ENCODE results near the gene KCNC2. TPM values are rescaled to one million over a fixed set of nuclear protein-coding genes. Genes with fewer than 3 reads are reported as not detected.

The KCNC2 gene
- total RNA-seq, 2 experiments from 2014 or later, result not detected

DNA sequence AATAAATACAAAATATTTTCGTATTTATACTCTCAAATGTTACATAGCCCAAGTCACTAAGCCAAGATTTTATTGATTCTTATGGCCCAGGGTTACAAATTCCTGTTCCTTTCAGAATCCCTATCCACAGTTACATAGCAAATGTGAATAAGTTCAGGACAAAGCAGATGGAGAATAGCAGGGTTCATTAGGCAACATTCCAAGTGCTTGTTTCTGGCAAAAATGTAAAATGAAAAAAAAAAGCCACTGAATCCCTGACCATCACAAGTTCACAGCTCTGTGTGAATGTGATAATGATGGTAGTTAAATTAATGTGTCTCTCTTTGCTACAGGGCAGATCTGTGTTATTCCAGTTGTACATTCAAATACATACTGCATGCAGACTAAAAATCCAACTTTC, 74.6 kb downstream of the KCNC2 start:
- no peak for ATAC-seq (ENCODE audit: low read depth)
- POLR2A ChIA-PET, result no interaction called here
- Mint-ChIP-seq H3K36me3 (no peaks in the 10 kb centered on the region), H3K4me3 (no peak overlapping the region), H3K27ac (no peak overlapping the region), H3K27me3 (peaks cover 4% of the 10 kb centered on the region), H3K4me1 (no peaks in the 10 kb centered on the region), H3K9me3 (no peaks in the 10 kb centered on the region)
- no peak for DNase-seq

DNA sequence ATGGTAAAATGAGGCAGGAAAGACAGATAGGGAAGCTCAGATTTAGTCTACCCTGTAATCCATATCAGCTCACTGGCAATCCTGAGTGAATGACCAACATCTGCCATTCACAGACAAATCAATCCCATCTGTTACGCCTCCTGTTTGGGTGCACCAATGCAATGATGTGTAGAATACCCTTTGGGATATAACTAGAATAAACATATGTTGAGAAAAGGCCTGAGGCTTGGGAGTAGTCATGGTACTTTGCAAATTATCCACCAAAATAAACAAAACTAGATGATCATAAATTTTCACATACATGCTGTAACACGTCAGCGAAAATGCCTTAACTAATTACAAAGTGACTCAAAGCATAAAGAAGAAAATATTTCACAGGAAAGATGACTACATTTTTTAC, 78.8 kb downstream of the KCNC2 start:
- Mint-ChIP-seq H3K4me1 (no peaks in the 10 kb centered on the region), H3K4me3 (no peak overlapping the region), H3K27me3 (no peaks in the 10 kb centered on the region), H3K9me3 (no peaks in the 10 kb centered on the region), H3K27ac (no peak overlapping the region), H3K36me3 (no peaks in the 10 kb centered on the region)
- ATAC-seq (ENCODE audit: low read depth) (no peak), DNase-seq (no peak)
- POLR2A ChIA-PET, result no interaction called here

DNA sequence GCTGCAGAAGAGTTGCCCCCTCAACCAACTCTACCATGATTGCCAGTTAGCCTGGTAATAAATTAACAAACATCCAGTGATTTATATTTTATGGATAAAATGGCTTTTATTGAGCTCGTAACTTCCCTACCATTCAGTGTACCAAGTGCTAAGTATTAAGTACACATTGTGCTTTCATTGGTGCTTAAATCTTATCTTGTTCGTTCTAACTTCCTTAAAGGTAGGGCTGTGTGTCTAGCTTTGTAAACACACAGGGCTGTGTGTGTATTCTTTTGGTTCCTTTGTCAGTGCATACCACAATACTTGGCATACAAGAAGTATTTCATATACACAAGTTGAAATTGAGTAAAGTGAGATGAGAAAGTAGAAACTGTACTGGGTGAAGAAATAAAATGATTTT, 80.4 kb downstream of the KCNC2 start:
- DNase-seq (no peak), ATAC-seq (ENCODE audit: low read depth) (no peak)
- no peaks in the 10 kb centered on the region for H3K36me3 Mint-ChIP-seq
- H3K27me3 Mint-ChIP-seq, result no peaks in the 10 kb centered on the region
- H3K9me3 Mint-ChIP-seq, result no peaks in the 10 kb centered on the region
- no peak overlapping the region for H3K27ac Mint-ChIP-seq
- H3K4me1 Mint-ChIP-seq, result no peaks in the 10 kb centered on the region
- POLR2A ChIA-PET, result no interaction called here
- no peak overlapping the region for H3K4me3 Mint-ChIP-seq

DNA sequence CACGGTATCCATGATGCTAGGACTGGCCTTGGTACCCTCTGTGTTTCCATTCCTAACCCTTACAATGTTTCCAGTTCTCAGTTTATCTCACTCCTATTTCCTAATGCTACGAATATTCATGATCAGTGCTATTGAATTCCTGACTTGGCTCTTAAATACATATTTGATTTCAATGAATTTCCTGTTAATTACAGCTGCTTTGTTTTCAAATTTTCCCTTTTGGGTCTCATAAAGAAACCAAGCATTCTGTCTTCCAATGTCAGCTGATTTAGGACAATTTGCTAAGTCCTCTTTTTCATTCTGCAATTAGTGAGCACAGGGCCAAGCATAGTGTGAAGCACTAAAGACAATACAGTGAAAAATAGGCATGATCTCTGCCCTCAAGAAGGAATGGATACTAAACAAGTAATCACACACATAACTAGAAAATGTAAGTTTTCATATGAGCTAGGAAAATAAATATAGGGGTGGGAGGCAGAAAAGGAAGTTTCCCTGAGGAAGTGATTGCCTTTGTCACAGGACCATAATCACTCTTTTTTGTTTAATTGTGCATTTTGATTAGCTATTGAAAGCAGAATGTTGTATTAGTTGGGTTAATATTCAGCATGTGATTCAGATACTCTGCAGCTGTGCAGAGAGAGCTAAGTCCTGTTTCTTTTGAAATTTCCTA, 88.5 kb downstream of the KCNC2 start:
- H3K9me3 Mint-ChIP-seq, result no peaks in the 10 kb centered on the region
- H3K4me3 Mint-ChIP-seq, result no peak overlapping the region
- POLR2A ChIA-PET, result no interaction called here
- H3K36me3 Mint-ChIP-seq, result no peaks in the 10 kb centered on the region
- no peak overlapping the region for H3K27ac Mint-ChIP-seq
- H3K4me1 Mint-ChIP-seq, result no peaks in the 10 kb centered on the region
- no peak for ATAC-seq (ENCODE audit: low read depth)
- H3K27me3 Mint-ChIP-seq, result peaks cover 3% of the 10 kb centered on the region
- DNase-seq, result no peak

DNA sequence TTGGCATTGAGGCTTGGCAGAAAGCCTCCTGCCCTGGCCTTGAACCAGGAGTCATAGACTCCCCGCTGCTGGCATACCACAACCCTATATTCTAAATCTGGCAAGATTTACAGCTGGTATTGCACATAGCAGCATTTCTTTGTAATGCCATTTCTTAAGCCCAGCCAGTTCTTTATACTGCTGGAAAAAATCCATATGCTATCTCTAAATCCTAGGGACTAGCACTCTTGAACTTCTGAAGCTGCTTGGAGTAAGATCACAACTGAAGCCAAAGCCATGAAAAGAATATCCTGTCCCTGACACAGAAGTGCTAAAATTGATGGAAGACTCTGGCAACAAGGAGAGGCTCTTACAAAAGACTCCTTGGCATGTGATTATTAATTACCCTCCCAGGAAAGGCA, 89.3 kb downstream of the KCNC2 start:
- H3K4me3 Mint-ChIP-seq, result no peak overlapping the region
- no peaks in the 10 kb centered on the region for H3K4me1 Mint-ChIP-seq
- POLR2A ChIA-PET, result no interaction called here
- no peak for ATAC-seq (ENCODE audit: low read depth)
- no peaks in the 10 kb centered on the region for H3K9me3 Mint-ChIP-seq
- no peak for DNase-seq
- peaks cover 3% of the 10 kb centered on the region for H3K27me3 Mint-ChIP-seq
- H3K27ac Mint-ChIP-seq, result no peak overlapping the region
- no peaks in the 10 kb centered on the region for H3K36me3 Mint-ChIP-seq

DNA sequence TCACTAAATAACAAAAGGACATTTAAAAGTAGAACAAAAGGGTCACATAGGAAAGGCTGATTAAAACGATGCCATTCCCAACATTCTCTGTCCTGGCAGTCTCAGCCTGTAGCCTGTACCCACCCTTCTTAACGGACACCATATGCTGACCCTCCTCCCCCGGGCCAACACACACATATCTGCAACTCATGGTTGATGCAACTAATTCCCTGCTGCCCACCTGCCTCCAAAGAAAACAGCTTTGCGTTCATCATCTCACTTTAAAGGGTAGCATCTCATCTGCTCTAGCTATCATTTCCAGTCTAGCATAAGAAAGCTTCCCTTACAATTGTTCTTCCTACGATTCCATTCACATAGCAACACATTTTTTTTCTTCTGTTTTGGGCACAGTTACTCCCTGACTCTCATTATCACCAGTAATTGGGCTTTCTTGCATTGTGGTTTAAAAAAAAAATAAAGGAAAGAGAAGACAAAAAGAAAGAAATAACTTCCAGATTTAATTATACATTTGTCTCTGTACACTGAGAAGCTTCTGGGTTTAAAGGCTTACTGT, 92.9 kb downstream of the KCNC2 start:
- Mint-ChIP-seq H3K4me3 (no peak overlapping the region), H3K9me3 (no peaks in the 10 kb centered on the region), H3K36me3 (no peaks in the 10 kb centered on the region), H3K4me1 (no peaks in the 10 kb centered on the region), H3K27me3 (no peaks in the 10 kb centered on the region), H3K27ac (no peak overlapping the region)
- ATAC-seq (ENCODE audit: low read depth), result no peak
- DNase-seq, result no peak
- POLR2A ChIA-PET, result no interaction called here

DNA sequence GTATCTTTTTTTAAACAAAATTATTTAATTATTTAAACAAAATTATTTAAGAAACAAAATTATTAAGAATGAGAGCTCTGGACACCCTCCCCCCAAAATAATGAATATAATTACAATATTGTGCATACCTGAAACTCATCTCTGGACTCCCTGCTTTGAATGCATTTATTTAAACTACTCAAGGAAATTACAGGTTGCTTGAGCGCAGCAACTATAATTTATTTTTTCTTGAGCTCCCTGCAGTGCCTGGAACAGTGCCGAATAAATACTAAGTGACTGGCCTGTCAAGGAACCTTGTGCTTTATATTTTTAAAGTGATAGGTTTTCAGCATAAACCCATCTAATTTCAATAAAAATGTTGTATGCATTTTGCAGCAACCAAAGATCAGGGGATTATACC, 93.9 kb downstream of the KCNC2 start:
- Mint-ChIP-seq H3K4me1 (no peaks in the 10 kb centered on the region), H3K4me3 (no peak overlapping the region), H3K9me3 (no peaks in the 10 kb centered on the region), H3K27me3 (no peaks in the 10 kb centered on the region), H3K27ac (no peak overlapping the region), H3K36me3 (no peaks in the 10 kb centered on the region)
- no peak for ATAC-seq (ENCODE audit: low read depth)
- no peak for DNase-seq
- POLR2A ChIA-PET, result no interaction called here

DNA sequence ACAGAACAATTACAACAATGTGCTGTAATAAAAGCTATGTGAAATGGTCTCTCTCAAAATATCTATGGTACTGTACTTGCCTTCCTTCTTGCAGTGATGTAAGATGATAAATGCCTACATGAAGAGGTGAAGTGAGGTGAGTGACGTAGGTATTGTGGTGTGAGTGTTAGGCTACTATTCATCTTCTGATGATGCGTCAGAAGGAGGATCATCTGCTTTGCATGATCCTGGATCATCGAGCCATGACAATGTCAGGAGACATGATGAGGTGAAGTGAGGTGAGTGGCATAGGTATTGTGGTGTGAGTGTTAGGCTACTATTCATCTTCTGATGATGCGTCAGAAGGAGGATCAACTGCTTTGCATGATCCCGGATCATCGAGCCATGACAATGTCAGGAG, 105.8 kb downstream of the KCNC2 start:
- POLR2A ChIA-PET, result no interaction called here
- Mint-ChIP-seq H3K4me1 (no peaks in the 10 kb centered on the region), H3K9me3 (no peaks in the 10 kb centered on the region), H3K36me3 (no peaks in the 10 kb centered on the region), H3K27me3 (peaks cover 2% of the 10 kb centered on the region), H3K4me3 (no peak overlapping the region), H3K27ac (no peak overlapping the region)
- no peak for DNase-seq
- no peak for ATAC-seq (ENCODE audit: low read depth)

DNA sequence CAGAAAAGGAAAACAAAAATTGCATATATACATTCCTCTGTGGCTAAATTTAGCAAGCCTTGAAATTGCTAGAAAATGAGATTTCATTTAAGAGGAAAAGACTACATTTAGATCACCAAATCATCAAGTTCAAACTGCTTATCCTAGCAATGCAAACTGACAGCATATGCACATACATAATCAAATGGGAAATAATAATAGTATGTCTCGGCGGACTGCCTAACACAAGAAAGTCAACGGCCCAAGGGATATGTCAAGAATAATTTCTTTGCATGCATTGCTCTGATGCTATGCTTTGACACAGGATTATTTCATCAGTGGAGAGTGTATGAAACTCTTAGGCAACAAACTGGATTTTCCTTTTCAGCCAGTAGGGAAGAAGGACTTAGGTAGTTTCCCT, 107.9 kb downstream of the KCNC2 start:
- Mint-ChIP-seq H3K27me3 (peaks cover 2% of the 10 kb centered on the region), H3K36me3 (no peaks in the 10 kb centered on the region), H3K9me3 (no peaks in the 10 kb centered on the region), H3K27ac (no peak overlapping the region), H3K4me1 (no peaks in the 10 kb centered on the region), H3K4me3 (no peak overlapping the region)
- POLR2A ChIA-PET, result no interaction called here
- ATAC-seq (ENCODE audit: low read depth), result no peak
- no peak for DNase-seq

DNA sequence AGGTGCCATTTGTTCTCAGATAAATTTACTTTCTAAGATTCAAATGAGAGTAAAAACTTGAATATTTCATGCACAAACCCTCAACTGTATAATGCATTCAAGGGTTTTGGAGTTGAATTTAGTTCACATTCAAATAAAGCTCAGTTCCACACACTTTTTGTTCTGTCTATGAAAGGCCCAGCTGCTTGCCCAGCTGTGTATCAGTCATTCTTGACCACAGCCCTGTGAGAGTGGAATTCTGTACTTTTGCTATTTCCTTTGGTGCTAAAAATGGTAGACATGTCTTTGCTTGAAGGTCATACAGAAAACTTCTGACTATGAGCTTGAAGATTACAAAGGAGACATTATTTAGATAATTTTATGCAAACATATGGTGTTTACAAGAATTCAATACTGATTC, 110.4 kb downstream of the KCNC2 start:
- Mint-ChIP-seq H3K36me3 (no peaks in the 10 kb centered on the region), H3K4me1 (no peaks in the 10 kb centered on the region), H3K27me3 (peaks cover 2% of the 10 kb centered on the region), H3K27ac (no peak overlapping the region), H3K9me3 (no peaks in the 10 kb centered on the region), H3K4me3 (no peak overlapping the region)
- POLR2A ChIA-PET, result no interaction called here
- no peak for DNase-seq
- no peak for ATAC-seq (ENCODE audit: low read depth)

DNA sequence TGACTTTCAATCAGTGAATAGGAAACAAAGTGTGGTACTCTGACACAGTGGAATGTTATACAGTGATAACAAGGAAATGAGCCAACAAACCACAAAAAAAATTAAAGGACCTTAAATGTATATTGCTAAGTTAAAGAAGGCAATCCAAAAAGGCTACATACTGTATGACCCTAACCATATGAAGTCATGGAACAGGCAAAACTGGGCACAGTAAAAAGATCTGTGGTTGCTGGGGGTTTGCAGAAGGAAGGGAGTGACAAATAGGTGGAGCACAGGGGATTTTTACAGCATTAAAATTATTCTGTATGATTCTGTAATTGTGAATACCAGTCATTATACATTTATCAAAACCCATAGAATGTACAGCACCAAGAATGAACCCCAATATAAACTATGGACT, 112.6 kb downstream of the KCNC2 start:
- Mint-ChIP-seq H3K4me1 (no peaks in the 10 kb centered on the region), H3K4me3 (no peak overlapping the region), H3K27ac (no peak overlapping the region), H3K36me3 (no peaks in the 10 kb centered on the region), H3K9me3 (no peaks in the 10 kb centered on the region), H3K27me3 (peaks cover 2% of the 10 kb centered on the region)
- ATAC-seq (ENCODE audit: low read depth) (no peak), DNase-seq (no peak)
- POLR2A ChIA-PET, result no interaction called here

DNA sequence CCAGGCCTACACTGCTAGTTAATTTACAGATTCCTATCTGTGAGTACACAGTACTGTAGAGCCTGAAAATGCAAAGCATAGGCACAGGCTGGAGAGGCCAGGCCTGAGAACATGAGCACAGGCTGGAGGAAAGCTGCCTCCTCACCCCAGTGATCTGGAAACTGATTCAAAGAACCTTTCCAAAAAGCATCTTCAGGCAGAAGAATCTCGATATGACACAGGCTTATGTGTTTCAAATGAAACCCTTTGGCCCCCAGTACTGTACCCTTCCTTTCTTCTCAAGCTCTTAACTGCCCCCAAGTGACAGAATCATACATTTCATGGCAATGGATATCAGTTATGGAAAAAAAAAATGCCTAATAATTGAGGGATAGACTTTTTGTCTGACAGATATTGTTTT, 122.0 kb downstream of the KCNC2 start:
- Mint-ChIP-seq H3K27me3 (no peaks in the 10 kb centered on the region), H3K9me3 (no peaks in the 10 kb centered on the region), H3K36me3 (no peaks in the 10 kb centered on the region), H3K27ac (no peak overlapping the region), H3K4me3 (no peak overlapping the region), H3K4me1 (no peaks in the 10 kb centered on the region)
- POLR2A ChIA-PET, result no interaction called here
- ATAC-seq (ENCODE audit: low read depth), result no peak
- no peak for DNase-seq

DNA sequence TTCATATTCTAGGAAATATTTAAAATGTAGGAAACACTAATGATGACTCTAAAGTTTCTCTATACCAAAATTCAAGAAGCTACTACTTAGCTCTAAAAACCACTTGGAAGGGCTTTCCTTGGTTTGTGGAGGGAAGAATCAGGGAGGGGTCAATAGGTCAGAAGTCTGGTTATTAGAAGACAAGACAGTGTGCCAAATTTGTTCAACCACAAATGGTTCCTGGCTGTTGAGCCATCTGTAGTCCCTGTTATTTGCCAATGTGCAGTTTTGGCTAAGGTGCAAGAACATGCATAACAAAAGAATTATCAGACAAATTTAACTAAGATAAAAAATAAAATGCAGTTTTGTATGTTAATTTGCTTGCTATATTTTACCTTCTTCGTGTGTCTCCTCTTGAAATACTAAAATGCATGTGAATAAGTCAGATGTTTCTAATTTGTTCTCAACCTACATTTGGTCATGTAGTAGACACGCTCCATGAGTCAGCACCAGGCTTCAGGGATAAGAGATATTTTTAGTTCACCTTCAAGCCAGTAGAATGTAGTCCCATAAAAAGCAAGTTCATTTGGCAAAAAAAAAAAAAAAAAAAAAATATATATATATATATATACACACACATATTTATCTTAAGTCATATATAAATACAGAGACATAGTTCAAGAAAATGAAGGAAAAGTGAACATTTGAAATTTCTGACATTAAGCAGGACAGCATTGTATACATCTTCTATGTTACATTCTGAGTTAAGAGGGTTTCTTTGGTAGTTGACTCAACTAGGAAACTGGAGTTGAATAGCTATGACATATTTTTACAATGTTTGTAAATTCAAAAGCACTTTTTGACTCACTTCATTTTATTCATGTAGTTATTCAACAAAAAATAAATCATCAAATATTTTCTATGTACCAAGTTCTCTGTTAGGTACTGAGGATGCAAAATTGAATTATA, 123.3 kb downstream of the KCNC2 start:
- H3K36me3 Mint-ChIP-seq, result no peaks in the 10 kb centered on the region
- POLR2A ChIA-PET, result no interaction called here
- DNase-seq, result no peak
- H3K27me3 Mint-ChIP-seq, result no peaks in the 10 kb centered on the region
- H3K9me3 Mint-ChIP-seq, result no peaks in the 10 kb centered on the region
- H3K4me3 Mint-ChIP-seq, result no peak overlapping the region
- no peak overlapping the region for H3K27ac Mint-ChIP-seq
- ATAC-seq (ENCODE audit: low read depth), result no peak
- H3K4me1 Mint-ChIP-seq, result no peaks in the 10 kb centered on the region

DNA sequence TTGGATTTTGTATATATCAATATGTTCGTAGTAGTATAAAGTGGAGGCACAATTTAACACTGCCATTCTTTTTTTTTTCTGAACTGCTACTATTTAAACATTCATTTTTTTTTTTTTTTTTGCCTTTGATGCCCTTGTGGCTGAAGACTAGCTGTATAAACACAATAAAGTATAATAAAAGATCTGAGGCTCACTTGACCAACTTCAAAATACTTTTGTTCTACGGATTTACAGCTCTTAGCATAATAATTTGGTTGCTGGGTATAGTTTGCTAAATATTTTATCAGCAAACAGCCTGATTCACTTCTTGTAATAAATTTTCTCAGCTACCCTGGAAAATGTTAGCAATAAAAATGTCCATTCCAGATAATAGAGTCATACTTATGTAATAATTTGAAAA, 128.3 kb downstream of the KCNC2 start:
- Mint-ChIP-seq H3K4me1 (no peaks in the 10 kb centered on the region), H3K36me3 (no peaks in the 10 kb centered on the region), H3K9me3 (no peaks in the 10 kb centered on the region), H3K27ac (no peak overlapping the region), H3K27me3 (no peaks in the 10 kb centered on the region), H3K4me3 (no peak overlapping the region)
- POLR2A ChIA-PET, result no interaction called here
- no peak for ATAC-seq (ENCODE audit: low read depth)
- no peak for DNase-seq
